ENCODE measurements around the gene DENND10.

DNA sequence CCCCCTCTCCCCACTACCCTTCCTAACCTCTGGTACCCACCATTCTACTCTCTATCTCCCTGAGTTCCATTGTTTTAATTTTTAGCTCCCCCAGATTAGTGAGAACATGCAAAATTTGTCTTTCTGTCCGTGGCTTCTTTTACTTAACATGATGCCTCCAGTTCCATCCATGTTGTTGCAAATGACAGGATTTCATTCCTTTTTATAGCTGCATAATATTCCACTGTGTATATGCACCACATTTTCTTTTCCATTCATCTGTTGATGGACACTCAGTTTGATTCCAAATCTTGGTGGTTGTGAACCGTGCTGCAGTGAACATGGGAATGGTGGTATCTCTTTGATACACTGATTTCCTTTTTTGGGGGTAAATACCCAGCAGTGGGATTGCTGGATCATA is 22.0 kb downstream of the DENND10 start:
- TF ChIP-seq CTCF (conservative IDR thresholded peaks at IDR 0.05; ENCODE audit: low read depth, low read length) (no peak), EZH2 (IDR thresholded peaks at IDR 0.05; ENCODE audit: borderline replicate concordance, low read depth, low read length, poor library complexity, severe bottlenecking) (no peak)
